Left ventricle myocardium inferior (tissue), 1 donor: ENCODE results near the gene DSTN. TPM values are rescaled to one million over a fixed set of nuclear protein-coding genes. Genes with fewer than 3 reads are reported as not detected.
A peak's percentile ranks its signal among the peaks of the same experiment; 100 is the strongest.

Experiments
- DNase-seq: peaks from one replicate; pipeline ENCODE4 v3.0.0-alpha.2; 2020
- H3K27ac ChIP-seq: fragments of 200-600 bp; replicated peaks from 2 replicates; pipeline ENCODE4 v1.8.0; 2021
- H3K27me3 ChIP-seq: fragments of 200-600 bp; 2 replicates; pipeline ENCODE4 v1.8.0; 2021; ENCODE audit warnings: low read depth
- H3K36me3 ChIP-seq: fragments of 200-600 bp; 2 replicates; pipeline ENCODE4 v1.8.0; 2021
- H3K4me1 ChIP-seq: fragments of 200-600 bp; 2 replicates; pipeline ENCODE4 v1.8.0; 2021
- H3K4me3 ChIP-seq: fragments of 200-600 bp; 2 replicates; pipeline ENCODE4 v1.8.0; 2021; ENCODE audit warnings: mild to moderate bottlenecking, moderate library complexity
- H3K9me3 ChIP-seq: fragments of 200-600 bp; replicated peaks from 2 replicates; pipeline ENCODE4 v1.8.0; 2021
- intact Hi-C: fragments of 100-400 bp; cut with micrococcal nuclease; formaldehyde crosslinking; loops from one replicate; pipeline ENCODE4 v1.11.0; 2022
- total RNA-seq: library from RNA; stranded (reverse); fragmentation: NEBNext Ultra II Directional; extraction: Animal tissue kit (Norgen Biotek cat#: 25700); gene quantifications from one replicate; pipeline ENCODE4 v1.2.1, GENCODE V29; 2021
- TF ChIP-seq, protein P1 (sequence below): fragments of 200-600 bp; IDR thresholded peaks from 2 replicates; pipeline ENCODE4 v1.8.0; 2021; ENCODE audit warnings: antibody characterized with exemption, mild to moderate bottlenecking, borderline replicate concordance
- donor health status: DM: no; HTN: yes; CAD: no; lungs with severe emphysema.

Gene DSTN
- total RNA-seq, 1 donor from 2014 or later = 635 TPM

- Histone ChIP-seq H3K27me3 (no peaks in the 10 kb centered on the region), H3K36me3 (peaks cover 20% of the 10 kb centered on the region), H3K27ac (peak overlapping the region; percentile 80), H3K4me1 (peaks cover 93% of the 10 kb centered on the region), H3K9me3 (no peaks in the 10 kb centered on the region), H3K4me3 (no peak overlapping the region)
- TF ChIP-seq, protein P1, sequence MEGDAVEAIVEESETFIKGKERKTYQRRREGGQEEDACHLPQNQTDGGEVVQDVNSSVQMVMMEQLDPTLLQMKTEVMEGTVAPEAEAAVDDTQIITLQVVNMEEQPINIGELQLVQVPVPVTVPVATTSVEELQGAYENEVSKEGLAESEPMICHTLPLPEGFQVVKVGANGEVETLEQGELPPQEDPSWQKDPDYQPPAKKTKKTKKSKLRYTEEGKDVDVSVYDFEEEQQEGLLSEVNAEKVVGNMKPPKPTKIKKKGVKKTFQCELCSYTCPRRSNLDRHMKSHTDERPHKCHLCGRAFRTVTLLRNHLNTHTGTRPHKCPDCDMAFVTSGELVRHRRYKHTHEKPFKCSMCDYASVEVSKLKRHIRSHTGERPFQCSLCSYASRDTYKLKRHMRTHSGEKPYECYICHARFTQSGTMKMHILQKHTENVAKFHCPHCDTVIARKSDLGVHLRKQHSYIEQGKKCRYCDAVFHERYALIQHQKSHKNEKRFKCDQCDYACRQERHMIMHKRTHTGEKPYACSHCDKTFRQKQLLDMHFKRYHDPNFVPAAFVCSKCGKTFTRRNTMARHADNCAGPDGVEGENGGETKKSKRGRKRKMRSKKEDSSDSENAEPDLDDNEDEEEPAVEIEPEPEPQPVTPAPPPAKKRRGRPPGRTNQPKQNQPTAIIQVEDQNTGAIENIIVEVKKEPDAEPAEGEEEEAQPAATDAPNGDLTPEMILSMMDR = no peak
- intact Hi-C loops = no loop called here
- DNase-seq = no peak
Observed at GRCh38 chr20:17645546-17646208, 75.8 kb downstream of the DSTN start.

DNA sequence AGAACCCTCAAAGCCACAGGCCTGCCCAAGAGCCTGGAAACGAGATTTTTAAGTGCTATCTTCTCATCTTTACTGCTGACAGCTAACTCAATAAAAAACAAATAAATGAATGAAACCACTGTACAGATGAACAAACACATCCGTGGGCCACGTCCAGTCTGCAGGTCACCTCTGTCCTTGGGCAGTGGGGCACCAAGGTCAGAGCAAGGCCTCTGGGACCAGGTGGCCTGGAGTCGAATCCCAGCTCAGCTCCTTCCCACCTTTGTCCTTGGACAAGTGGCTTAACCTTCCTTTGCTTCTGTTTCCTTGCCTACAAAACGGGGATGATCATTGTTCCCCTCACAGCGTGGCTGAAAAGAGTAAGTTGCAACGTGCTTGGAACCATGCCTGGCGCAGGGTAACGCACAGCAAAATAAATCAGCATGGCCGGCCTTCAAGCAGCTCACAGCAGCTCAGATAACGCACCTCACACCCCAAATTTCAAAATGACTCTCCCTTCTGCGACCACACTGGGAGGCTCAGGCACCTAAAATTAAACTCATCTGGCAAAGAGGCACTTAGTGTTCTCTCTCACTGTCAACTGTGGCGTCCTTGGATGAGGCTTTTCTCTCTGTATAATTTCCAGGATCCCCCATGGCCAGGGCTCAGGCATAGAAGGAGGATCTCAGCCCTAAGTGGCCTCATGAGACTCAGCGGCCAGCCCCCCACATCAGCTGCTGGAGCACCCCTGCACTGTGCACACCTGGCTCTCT is 76.5 kb downstream of the DSTN start:
- Histone ChIP-seq H3K9me3 (no peaks in the 10 kb centered on the region), H3K36me3 (peaks cover 13% of the 10 kb centered on the region), H3K27ac (peak overlapping the region; percentile 80), H3K4me1 (peaks cover 100% of the 10 kb centered on the region), H3K27me3 (no peaks in the 10 kb centered on the region), H3K4me3 (no peak overlapping the region)
- TF ChIP-seq, protein P1 = no peak
- intact Hi-C loops = no loop called here
- DNase-seq = no peak

GRCh38 chr20:17646961-17647301 is 77.1 kb downstream of the DSTN start:
- Histone ChIP-seq H3K9me3 (no peaks in the 10 kb centered on the region), H3K36me3 (peaks cover 8% of the 10 kb centered on the region), H3K27me3 (no peaks in the 10 kb centered on the region), H3K4me1 (peaks cover 100% of the 10 kb centered on the region), H3K27ac (peak overlapping the region; percentile 80), H3K4me3 (no peak overlapping the region)
- TF ChIP-seq, protein P1 = no peak
- intact Hi-C loops = no loop called here
- no peak for DNase-seq

DNA sequence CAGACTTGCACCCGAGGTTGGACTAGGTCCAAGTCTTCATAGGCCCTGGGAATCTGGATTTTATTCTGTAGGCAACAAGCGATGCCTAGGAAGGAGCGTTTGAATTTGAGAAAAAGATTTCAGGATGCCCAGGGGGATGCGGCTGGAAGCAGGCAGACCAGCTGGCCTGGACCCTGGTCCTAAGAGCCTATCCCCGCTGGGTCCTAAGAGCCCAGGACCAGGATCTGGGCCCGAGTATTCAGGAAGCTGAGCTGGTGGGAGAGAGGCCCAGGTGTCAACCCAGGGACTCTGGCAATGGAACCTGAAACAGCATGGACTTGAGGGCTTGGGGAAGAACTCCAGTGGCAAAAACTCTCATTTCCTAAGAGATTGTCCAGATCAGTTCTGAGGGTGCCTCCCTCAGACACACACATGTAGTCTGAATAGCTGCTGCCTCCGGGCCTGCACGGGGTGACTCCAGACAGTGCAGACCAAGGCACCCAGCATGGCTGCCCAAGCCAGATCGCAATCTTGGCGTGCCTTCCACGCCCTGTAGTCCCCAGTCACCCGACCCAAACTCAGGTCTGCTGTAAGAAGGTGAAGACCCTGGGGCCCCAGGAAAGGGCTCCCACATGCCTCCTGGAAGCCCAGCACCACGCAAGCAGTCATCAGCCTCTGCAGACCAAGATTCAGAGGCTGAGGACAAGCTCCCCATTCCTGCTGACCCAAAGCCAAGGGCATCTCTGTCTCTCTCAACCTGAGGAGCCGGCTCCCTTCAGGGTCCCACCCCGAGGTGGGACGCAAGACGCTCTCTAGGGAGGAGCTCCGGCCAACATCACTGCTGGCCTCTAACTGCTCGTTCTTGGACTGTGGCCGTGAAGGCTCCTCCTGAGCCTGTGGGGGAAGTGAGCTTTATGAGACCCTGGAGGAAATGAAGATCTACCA is 77.8 kb downstream of the DSTN start:
- no peak for DNase-seq
- TF ChIP-seq, protein P1 = no peak
- no peaks in the 10 kb centered on the region for H3K9me3 ChIP-seq
- peak overlapping the region; percentile 80 for H3K27ac ChIP-seq
- no peak overlapping the region for H3K4me3 ChIP-seq
- intact Hi-C loops = no loop called here
- no peaks in the 10 kb centered on the region for H3K27me3 ChIP-seq
- H3K36me3 ChIP-seq = peaks cover 2% of the 10 kb centered on the region
- H3K4me1 ChIP-seq = peaks cover 100% of the 10 kb centered on the region

GRCh38 chr20:17648315-17648646 is 78.4 kb downstream of the DSTN start:
- DNase-seq = no peak
- peak overlapping the region; percentile 80 for H3K27ac ChIP-seq
- H3K36me3 ChIP-seq = no peaks in the 10 kb centered on the region
- TF ChIP-seq, protein P1 = no peak
- H3K4me3 ChIP-seq = no peak overlapping the region
- H3K4me1 ChIP-seq = peaks cover 94% of the 10 kb centered on the region
- no peaks in the 10 kb centered on the region for H3K9me3 ChIP-seq
- intact Hi-C loops = no loop called here
- H3K27me3 ChIP-seq = no peaks in the 10 kb centered on the region
